ENCODE measurements around the gene MAP1B.

DNA sequence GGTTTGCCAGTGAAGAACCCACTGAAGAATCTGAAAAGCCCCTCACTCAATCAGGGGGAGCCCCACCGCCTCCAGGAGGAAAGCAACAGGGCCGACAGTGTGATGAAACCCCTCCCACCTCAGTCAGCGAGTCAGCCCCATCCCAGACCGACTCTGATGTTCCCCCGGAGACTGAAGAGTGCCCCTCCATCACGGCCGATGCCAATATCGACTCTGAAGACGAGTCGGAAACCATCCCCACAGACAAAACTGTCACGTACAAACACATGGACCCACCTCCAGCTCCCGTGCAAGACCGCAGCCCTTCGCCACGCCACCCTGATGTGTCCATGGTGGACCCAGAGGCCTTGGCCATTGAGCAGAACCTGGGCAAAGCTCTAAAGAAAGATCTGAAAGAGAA, 92.4 kb downstream of the MAP1B start:
- no peak for TF ChIP-seq EP300 (IDR thresholded peaks at IDR 0.05; ENCODE audit: borderline replicate concordance in 1 of 2, control insufficient read depth in 1 of 2, low read depth in 2 of 2, low read length in 2 of 2)
- TF ChIP-seq, protein P1, sequence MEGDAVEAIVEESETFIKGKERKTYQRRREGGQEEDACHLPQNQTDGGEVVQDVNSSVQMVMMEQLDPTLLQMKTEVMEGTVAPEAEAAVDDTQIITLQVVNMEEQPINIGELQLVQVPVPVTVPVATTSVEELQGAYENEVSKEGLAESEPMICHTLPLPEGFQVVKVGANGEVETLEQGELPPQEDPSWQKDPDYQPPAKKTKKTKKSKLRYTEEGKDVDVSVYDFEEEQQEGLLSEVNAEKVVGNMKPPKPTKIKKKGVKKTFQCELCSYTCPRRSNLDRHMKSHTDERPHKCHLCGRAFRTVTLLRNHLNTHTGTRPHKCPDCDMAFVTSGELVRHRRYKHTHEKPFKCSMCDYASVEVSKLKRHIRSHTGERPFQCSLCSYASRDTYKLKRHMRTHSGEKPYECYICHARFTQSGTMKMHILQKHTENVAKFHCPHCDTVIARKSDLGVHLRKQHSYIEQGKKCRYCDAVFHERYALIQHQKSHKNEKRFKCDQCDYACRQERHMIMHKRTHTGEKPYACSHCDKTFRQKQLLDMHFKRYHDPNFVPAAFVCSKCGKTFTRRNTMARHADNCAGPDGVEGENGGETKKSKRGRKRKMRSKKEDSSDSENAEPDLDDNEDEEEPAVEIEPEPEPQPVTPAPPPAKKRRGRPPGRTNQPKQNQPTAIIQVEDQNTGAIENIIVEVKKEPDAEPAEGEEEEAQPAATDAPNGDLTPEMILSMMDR (IDR thresholded peaks at IDR 0.05 in 2 of 3, conservative IDR thresholded peaks at IDR 0.05 in 1 of 3; ENCODE audit: control insufficient read depth in 2 of 3, extremely low read depth in 1 of 3, insufficient read depth in 1 of 3, low read depth in 3 of 3, low read length in 3 of 3), result no peak
- TF ChIP-seq CREB1 (IDR thresholded peaks at IDR 0.05; ENCODE audit: low read depth), result no peak
- TF ChIP-seq FOXM1 (IDR thresholded peaks at IDR 0.05; ENCODE audit: low read depth, low read length), result no peak
- no peak for TF ChIP-seq JUNB (IDR thresholded peaks at IDR 0.05)
- TF ChIP-seq ASH2L (IDR thresholded peaks at IDR 0.05; ENCODE audit: borderline replicate concordance, low read depth), result no peak
- TF ChIP-seq IKZF1 (conservative IDR thresholded peaks at IDR 0.05), result no peak
- TF ChIP-seq YBX1 (IDR thresholded peaks at IDR 0.05), result no peak
- no peak for TF ChIP-seq RAD21 (IDR thresholded peaks at IDR 0.05; ENCODE audit: insufficient read depth, low read depth, low read length)

Measured in GM12878 (cell line).